ENCODE results near the gene FUT3.

FUT3 gene

DNA sequence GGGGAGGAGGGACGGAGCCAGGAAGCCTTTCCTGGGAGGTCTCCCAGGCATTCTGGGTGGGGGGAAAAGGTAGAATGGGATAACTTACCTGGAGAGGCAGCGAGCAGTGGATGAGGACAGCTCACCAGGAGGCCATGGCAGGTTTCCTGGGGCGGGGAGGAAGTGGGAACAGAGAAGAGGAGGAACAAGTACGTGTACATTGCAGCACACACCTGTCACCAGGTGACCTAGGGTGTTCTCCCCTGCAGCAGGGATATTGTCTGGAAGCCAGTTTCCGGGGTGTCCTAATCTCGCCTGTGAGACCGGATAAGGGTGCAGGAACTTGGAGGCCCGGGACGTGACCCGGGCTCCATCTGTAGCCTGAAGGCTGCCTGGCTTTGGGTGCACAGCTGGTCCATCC is at the start of gene FUT3:
Gene FUT3 (minus strand): TSS at position 148 of the 400 bp plus-strand sequence.
- Histone ChIP-seq H3K4me3 (ENCODE audit: low read depth, low read length) (no peak within 1 kb of the TSS), H3K27ac (no peak within 1 kb of the TSS)
- TF ChIP-seq, protein P1, sequence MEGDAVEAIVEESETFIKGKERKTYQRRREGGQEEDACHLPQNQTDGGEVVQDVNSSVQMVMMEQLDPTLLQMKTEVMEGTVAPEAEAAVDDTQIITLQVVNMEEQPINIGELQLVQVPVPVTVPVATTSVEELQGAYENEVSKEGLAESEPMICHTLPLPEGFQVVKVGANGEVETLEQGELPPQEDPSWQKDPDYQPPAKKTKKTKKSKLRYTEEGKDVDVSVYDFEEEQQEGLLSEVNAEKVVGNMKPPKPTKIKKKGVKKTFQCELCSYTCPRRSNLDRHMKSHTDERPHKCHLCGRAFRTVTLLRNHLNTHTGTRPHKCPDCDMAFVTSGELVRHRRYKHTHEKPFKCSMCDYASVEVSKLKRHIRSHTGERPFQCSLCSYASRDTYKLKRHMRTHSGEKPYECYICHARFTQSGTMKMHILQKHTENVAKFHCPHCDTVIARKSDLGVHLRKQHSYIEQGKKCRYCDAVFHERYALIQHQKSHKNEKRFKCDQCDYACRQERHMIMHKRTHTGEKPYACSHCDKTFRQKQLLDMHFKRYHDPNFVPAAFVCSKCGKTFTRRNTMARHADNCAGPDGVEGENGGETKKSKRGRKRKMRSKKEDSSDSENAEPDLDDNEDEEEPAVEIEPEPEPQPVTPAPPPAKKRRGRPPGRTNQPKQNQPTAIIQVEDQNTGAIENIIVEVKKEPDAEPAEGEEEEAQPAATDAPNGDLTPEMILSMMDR (IDR thresholded peaks at IDR 0.05; ENCODE audit: low read depth, low read length, missing control alignments): no peak

GRCh38 chr19:5900976-5901375 is 49.7 kb upstream of the FUT3 start:
- Histone ChIP-seq H3K36me3 (replicated peaks) (peaks cover 8% of the 10 kb centered on the region), H3K27me3 (replicated peaks) (no peaks in the 10 kb centered on the region), H3K4me3 (ENCODE audit: low read depth, low read length) (no peak overlapping the region), H3K27ac (no peak overlapping the region)
- in situ Hi-C loops (cut with HindIII; ENCODE audit: low pct_ligation_motif_present, low sequenced_read_pairs): no loop called here
- TF ChIP-seq, protein P1 (IDR thresholded peaks at IDR 0.05; ENCODE audit: low read depth, low read length, missing control alignments): no peak
- no peak for DNase-seq

More for the DNA sequence above, at the start of gene FUT3:
- in situ Hi-C loops (cut with HindIII; ENCODE audit: low pct_ligation_motif_present, low sequenced_read_pairs): no loop called here
- no peak for DNase-seq
- Histone ChIP-seq H3K27me3 (replicated peaks) (peaks cover 6% of the 10 kb centered on the region), H3K36me3 (replicated peaks) (no peaks in the 10 kb centered on the region)

DNA sequence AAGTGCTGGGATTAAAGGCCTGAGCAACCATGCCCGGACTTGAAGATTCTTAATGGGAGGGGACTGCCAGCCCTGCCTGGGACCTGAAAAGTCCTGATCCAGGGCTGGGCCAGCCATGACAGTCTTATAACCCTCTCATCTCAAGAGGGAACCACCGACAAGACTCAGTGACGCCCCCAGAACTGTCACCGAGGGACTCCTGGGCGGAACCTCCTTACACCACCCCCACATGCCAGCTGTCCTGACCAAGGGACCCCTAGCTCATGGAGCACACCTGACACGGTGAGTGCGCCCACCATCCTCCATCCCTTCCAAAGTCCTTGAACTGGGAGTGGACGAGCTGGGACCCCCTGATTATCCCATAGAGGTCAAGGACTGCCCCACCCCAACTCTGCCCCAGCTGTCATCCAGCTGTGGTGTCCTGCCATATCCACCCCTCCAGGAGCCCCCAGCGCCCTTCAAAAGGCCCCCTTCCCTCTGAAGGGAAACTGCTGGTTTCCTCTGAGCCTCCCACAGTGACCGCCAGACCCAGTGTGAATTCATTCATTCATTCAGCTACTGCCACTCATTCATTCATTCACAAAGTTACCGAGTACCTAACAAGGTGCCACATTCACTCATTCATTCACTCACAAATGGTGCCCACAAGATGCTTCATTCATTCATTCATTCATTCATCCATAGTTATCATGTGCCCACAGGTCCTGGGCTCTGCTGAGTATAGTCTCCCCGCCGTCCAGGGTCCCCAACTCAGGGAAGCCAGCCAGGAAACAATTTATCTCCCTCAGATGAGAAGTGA is 48.7 kb upstream of the FUT3 start:
- TF ChIP-seq, protein P1 (IDR thresholded peaks at IDR 0.05; ENCODE audit: low read depth, low read length, missing control alignments): no peak
- H3K27me3 ChIP-seq (replicated peaks): no peaks in the 10 kb centered on the region
- in situ Hi-C loops (cut with HindIII; ENCODE audit: low pct_ligation_motif_present, low sequenced_read_pairs): no loop called here
- H3K4me3 ChIP-seq (ENCODE audit: low read depth, low read length): no peak overlapping the region
- DNase-seq: no peak
- H3K27ac ChIP-seq: no peak overlapping the region
- H3K36me3 ChIP-seq (replicated peaks): peaks cover 18% of the 10 kb centered on the region

DNA sequence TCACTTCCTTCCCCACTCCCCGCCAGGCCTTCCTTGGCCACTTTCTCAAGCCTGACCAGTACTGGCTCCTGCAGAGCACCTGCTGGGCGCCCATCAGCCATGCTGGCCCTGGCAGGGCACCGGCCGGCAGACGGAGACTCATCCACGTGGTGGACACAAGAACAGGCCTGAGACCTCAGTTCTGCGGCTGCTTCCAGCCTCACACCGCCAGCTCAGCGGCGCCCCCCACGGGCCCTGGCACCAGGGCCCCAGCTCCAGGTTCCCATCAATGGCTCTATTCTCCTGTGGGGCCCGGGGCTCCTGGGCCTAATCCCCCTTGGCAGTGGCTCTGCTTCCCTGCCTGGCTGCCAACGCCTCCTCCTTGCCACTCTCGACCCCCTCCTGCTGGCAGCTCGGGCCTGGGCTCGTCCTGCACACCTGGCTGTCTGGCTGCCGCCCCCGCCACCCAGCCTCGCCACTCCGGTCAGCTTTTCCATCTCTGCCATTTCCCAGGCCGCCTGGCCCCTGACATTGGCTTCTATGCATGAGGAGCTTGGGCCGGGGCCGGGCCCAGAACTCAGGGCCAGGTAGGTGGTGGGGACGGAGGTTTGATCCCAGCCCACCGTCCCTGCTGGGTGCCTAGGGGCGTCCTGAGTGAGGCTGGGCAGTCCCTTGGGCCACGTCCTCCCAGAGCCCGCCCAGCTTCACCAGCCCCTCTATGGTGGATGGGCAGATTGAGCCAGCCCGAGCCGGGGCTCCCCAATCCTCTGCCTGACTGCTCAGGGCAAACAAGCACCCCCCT is 46.1 kb upstream of the FUT3 start:
- no peak overlapping the region for H3K27ac ChIP-seq
- in situ Hi-C loops (cut with HindIII; ENCODE audit: low pct_ligation_motif_present, low sequenced_read_pairs): no loop called here
- no peak overlapping the region for H3K4me3 ChIP-seq (ENCODE audit: low read depth, low read length)
- H3K36me3 ChIP-seq (replicated peaks): peaks cover 22% of the 10 kb centered on the region
- TF ChIP-seq, protein P1 (IDR thresholded peaks at IDR 0.05; ENCODE audit: low read depth, low read length, missing control alignments): peak; percentile 14
- no peaks in the 10 kb centered on the region for H3K27me3 ChIP-seq (replicated peaks)
- no peak for DNase-seq

- H3K4me3 ChIP-seq (ENCODE audit: low read depth, low read length): no peak overlapping the region
- no peaks in the 10 kb centered on the region for H3K27me3 ChIP-seq (replicated peaks)
- DNase-seq: no peak
- in situ Hi-C loops (cut with HindIII; ENCODE audit: low pct_ligation_motif_present, low sequenced_read_pairs): no loop called here
- no peak overlapping the region for H3K27ac ChIP-seq
- TF ChIP-seq, protein P1 (IDR thresholded peaks at IDR 0.05; ENCODE audit: low read depth, low read length, missing control alignments): no peak
- H3K36me3 ChIP-seq (replicated peaks): peaks cover 22% of the 10 kb centered on the region
These were observed 45.3 kb upstream of the FUT3 start for GRCh38 chr19:5896365-5897076.

Data from brain microvascular endothelial cell (primary cell).